Activated T-cell treated with anti-CD3 and anti-CD28 coated beads, Interleukin-2, amount 50 U/mL, for 72 hours (primary cell): Measurements from ENCODE around the gene NANOS2. TPM values are rescaled to one million over a fixed set of nuclear protein-coding genes. Genes with fewer than 3 reads are reported as not detected.
A peak's percentile ranks its signal among the peaks of the same experiment; 100 is the strongest.
"Not testable (repeated sequence)": the region's sequence is repeated elsewhere in the genome, so short reads cannot be mapped to it uniquely, and the experiment has no call there.

Source experiments
- ATAC-seq, 2 donors: fragments of 150-1000 bp; cut with Tn5 transposase; replicated peaks in 1 of 2; 2 replicates each; pipeline ENCODE4 v1.10.0; 2021; ENCODE audit warnings: moderate library complexity in 2 of 2, mild to moderate bottlenecking in 1 of 2
- DNase-seq, 2 donors: peaks; one replicate each; pipeline ENCODE4 v3.0.0; 2021 to 2022; ENCODE audit warnings: mixed read lengths in 1 of 2
- H3K27ac Mint-ChIP-seq: one replicate; pipeline ENCODE4 v1.8.0; 2022; ENCODE audit warnings: mild to moderate bottlenecking, moderate library complexity, mixed read lengths
- H3K27me3 Mint-ChIP-seq: one replicate; pipeline ENCODE4 v1.8.0; 2022; ENCODE audit warnings: low read depth, mixed read lengths
- H3K36me3 Mint-ChIP-seq, 2 donors: one replicate each; pipeline ENCODE4 v1.8.0; 2022; ENCODE audit warnings: mixed read lengths in 2 of 2, mild to moderate bottlenecking in 1 of 2; ENCODE audit not compliant: insufficient read depth in 2 of 2
- H3K4me1 Mint-ChIP-seq: one replicate; pipeline ENCODE4 v1.8.0; 2022; ENCODE audit warnings: low read depth, mixed read lengths
- H3K4me3 Mint-ChIP-seq, 2 donors: one replicate each; pipeline ENCODE4 v1.8.0; 2022; ENCODE audit warnings: mild to moderate bottlenecking in 2 of 2, mixed read lengths in 2 of 2, moderate library complexity in 2 of 2
- H3K9me3 Mint-ChIP-seq, 2 donors: one replicate each; pipeline ENCODE4 v1.8.0; 2022; ENCODE audit warnings: mixed read lengths in 2 of 2
- total RNA-seq, 2 donors: library from RNA; stranded (reverse); gene quantifications; one replicate each; pipeline ENCODE4 v1.2.3, GENCODE V29; 2022

NANOS2 gene
- total RNA-seq, 2 donors from 2014 or later = not detected

- no peak overlapping the region for H3K27ac Mint-ChIP-seq
- no peak for ATAC-seq
- no peak overlapping the region for H3K4me3 Mint-ChIP-seq
- no peak for DNase-seq
- H3K9me3 Mint-ChIP-seq = no peaks in the 10 kb centered on the region
- peaks cover 19% of the 10 kb centered on the region for H3K4me1 Mint-ChIP-seq
- no peaks in the 10 kb centered on the region for H3K27me3 Mint-ChIP-seq
- peaks cover 7 to 11% of the 10 kb centered on the region in 2 donors for H3K36me3 Mint-ChIP-seq
These were observed 15.3 kb downstream of the NANOS2 start for GRCh38 chr19:45899253-45899652.

GRCh38 chr19:45897261-45897812 is 17.2 kb downstream of the NANOS2 start:
- no peaks in the 10 kb centered on the region for H3K9me3 Mint-ChIP-seq
- H3K27me3 Mint-ChIP-seq = no peaks in the 10 kb centered on the region
- peaks cover 7 to 11% of the 10 kb centered on the region in 2 donors for H3K36me3 Mint-ChIP-seq
- H3K27ac Mint-ChIP-seq = no peak overlapping the region
- ATAC-seq = no peak
- peaks cover 17% of the 10 kb centered on the region for H3K4me1 Mint-ChIP-seq
- DNase-seq = no peak
- H3K4me3 Mint-ChIP-seq = no peak overlapping the region

- not testable (repeated sequence) for ATAC-seq, H3K9me3 Mint-ChIP-seq, H3K27me3 Mint-ChIP-seq, H3K27ac Mint-ChIP-seq, DNase-seq, H3K4me3 Mint-ChIP-seq
- H3K4me1 Mint-ChIP-seq = peaks cover 17% of the 10 kb centered on the region
- peaks cover 5 to 11% of the 10 kb centered on the region in 2 donors for H3K36me3 Mint-ChIP-seq
These were observed 18.5 kb downstream of the NANOS2 start for GRCh38 chr19:45895983-45896599.

GRCh38 chr19:45895519-45895972 is 19.0 kb downstream of the NANOS2 start:
- peaks cover 5 to 11% of the 10 kb centered on the region in 2 donors for H3K36me3 Mint-ChIP-seq
- no peak overlapping the region for H3K4me3 Mint-ChIP-seq
- no peak overlapping the region for H3K27ac Mint-ChIP-seq

GRCh38 chr19:45890877-45891276 is 23.7 kb downstream of the NANOS2 start:
- ATAC-seq = no peak
- no peak overlapping the region for H3K4me3 Mint-ChIP-seq
- no peaks in the 10 kb centered on the region for H3K27me3 Mint-ChIP-seq
- H3K9me3 Mint-ChIP-seq = no peaks in the 10 kb centered on the region
- H3K36me3 Mint-ChIP-seq = peaks cover 0 to 8% of the 10 kb centered on the region in 2 donors
- no peak overlapping the region for H3K27ac Mint-ChIP-seq
- peaks cover 11% of the 10 kb centered on the region for H3K4me1 Mint-ChIP-seq
- no peak for DNase-seq

More at GRCh38 chr19:45895519-45895972, 19.0 kb downstream of the NANOS2 start:
- no peak for ATAC-seq
- Mint-ChIP-seq H3K9me3 (no peaks in the 10 kb centered on the region), H3K27me3 (no peaks in the 10 kb centered on the region), H3K4me1 (peaks cover 12% of the 10 kb centered on the region)
- no peak for DNase-seq

GRCh38 chr19:45889210-45889885 is 25.2 kb downstream of the NANOS2 start:
- ATAC-seq = no peak
- H3K27me3 Mint-ChIP-seq = no peaks in the 10 kb centered on the region
- DNase-seq = no peak
- H3K36me3 Mint-ChIP-seq = no peaks in the 10 kb centered on the region
- H3K27ac Mint-ChIP-seq = no peak overlapping the region
- no peak overlapping the region for H3K4me3 Mint-ChIP-seq
- no peaks in the 10 kb centered on the region for H3K9me3 Mint-ChIP-seq
- H3K4me1 Mint-ChIP-seq = peaks cover 16% of the 10 kb centered on the region

- peaks cover 23% of the 10 kb centered on the region for H3K4me1 Mint-ChIP-seq
- DNase-seq (no peak), ATAC-seq (no peak)
- no peaks in the 10 kb centered on the region for H3K9me3 Mint-ChIP-seq
- H3K36me3 Mint-ChIP-seq = peaks cover 0 to 2% of the 10 kb centered on the region in 2 donors
- no peaks in the 10 kb centered on the region for H3K27me3 Mint-ChIP-seq
- H3K4me3 Mint-ChIP-seq = peak overlapping the region; percentile 99 to 100
- H3K27ac Mint-ChIP-seq = peak overlapping the region; percentile 96
These were observed 27.3 kb downstream of the NANOS2 start for GRCh38 chr19:45887200-45887710.

- DNase-seq (peak; percentile 89 to 95), ATAC-seq (peak; percentile 83 to 84)
- peaks cover 29% of the 10 kb centered on the region for H3K4me1 Mint-ChIP-seq
- no peaks in the 10 kb centered on the region for H3K9me3 Mint-ChIP-seq
- H3K27me3 Mint-ChIP-seq = no peaks in the 10 kb centered on the region
- H3K27ac Mint-ChIP-seq = peak overlapping the region; percentile 96
- peak overlapping the region; percentile 99 to 100 for H3K4me3 Mint-ChIP-seq
- peaks cover 0 to 2% of the 10 kb centered on the region in 2 donors for H3K36me3 Mint-ChIP-seq
These were observed 28.0 kb downstream of the NANOS2 start for GRCh38 chr19:45886427-45887199.

GRCh38 chr19:45885556-45886426 is 28.8 kb downstream of the NANOS2 start, which contains the start of gene IRF2BP1:
IRF2BP1 (minus strand) TSS chr19:45886141; CDS start chr19:45885774, 367 bp downstream.
- H3K27me3 Mint-ChIP-seq = no peaks in the 10 kb centered on the region
- peaks cover 0 to 2% of the 10 kb centered on the region in 2 donors for H3K36me3 Mint-ChIP-seq
- ATAC-seq (peak; percentile 76), DNase-seq (peak; percentile 91 to 95)
- H3K4me3 Mint-ChIP-seq = peak within 1 kb of the TSS; percentile 99 to 100
- peaks cover 34% of the 10 kb centered on the region for H3K4me1 Mint-ChIP-seq
- peak within 1 kb of the TSS; percentile 96 for H3K27ac Mint-ChIP-seq
- no peaks in the 10 kb centered on the region for H3K9me3 Mint-ChIP-seq

- peak in 1 of 2 donors; percentile 3 for ATAC-seq
- Mint-ChIP-seq H3K27me3 (no peaks in the 10 kb centered on the region), H3K4me1 (peaks cover 34% of the 10 kb centered on the region), H3K36me3 (peaks cover 0 to 2% of the 10 kb centered on the region in 2 donors), H3K4me3 (peak overlapping the region; percentile 66 to 74), H3K9me3 (no peaks in the 10 kb centered on the region), H3K27ac (no peak overlapping the region)
- DNase-seq = peak; percentile 49 to 50
These were observed 29.7 kb downstream of the NANOS2 start for GRCh38 chr19:45884682-45885555.

- Mint-ChIP-seq H3K36me3 (peaks cover 0 to 2% of the 10 kb centered on the region in 2 donors), H3K4me1 (peaks cover 34% of the 10 kb centered on the region), H3K27ac (no peak overlapping the region), H3K9me3 (no peaks in the 10 kb centered on the region), H3K4me3 (peak overlapping the region; percentile 84 to 89), H3K27me3 (no peaks in the 10 kb centered on the region)
- DNase-seq (no peak), ATAC-seq (no peak)
These were observed 30.5 kb downstream of the NANOS2 start for GRCh38 chr19:45883881-45884681.
